HUES6 (cell line): ENCODE measurements around the gene IQCE.
A peak's percentile ranks its signal among the peaks of the same experiment; 100 is the strongest.

Experiments
- H3K27ac ChIP-seq: 2 replicates; pipeline ENCODE4 v1.7.0; 2013; ENCODE audit warnings: low read depth, mild to moderate bottlenecking, low read length, inconsistent platforms
- H3K27me3 ChIP-seq: 2 replicates; pipeline ENCODE4 v1.6.1; 2013; ENCODE audit warnings: low read length; ENCODE audit not compliant: control insufficient read depth, insufficient read depth
- H3K36me3 ChIP-seq: 2 replicates; pipeline ENCODE4 v1.6.1; 2013; ENCODE audit warnings: low read length; ENCODE audit not compliant: control insufficient read depth, insufficient read depth
- H3K4me1 ChIP-seq: 2 replicates; pipeline ENCODE4 v1.6.1; 2013; ENCODE audit warnings: low read length; ENCODE audit not compliant: control insufficient read depth, insufficient read depth
- H3K4me3 ChIP-seq: 2 replicates; pipeline ENCODE4 v1.5.1; 2013; ENCODE audit warnings: low read depth, low read length
- H3K9ac ChIP-seq: one replicate; pipeline ENCODE4 v1.6.1; 2013; ENCODE audit warnings: mild to moderate bottlenecking, low read length
- H3K9me3 ChIP-seq: 2 replicates; pipeline ENCODE4 v1.6.1; 2013; ENCODE audit warnings: low read depth, low read length; ENCODE audit not compliant: control insufficient read depth, insufficient read depth

Gene IQCE

GRCh38 chr7:2515424-2516193, 43.2 kb upstream of the IQCE start:
- Histone ChIP-seq H3K4me1 (peaks cover 43% of the 10 kb centered on the region), H3K9me3 (no peaks in the 10 kb centered on the region), H3K9ac (no peak overlapping the region), H3K36me3 (no peaks in the 10 kb centered on the region), H3K27ac (no peak overlapping the region), H3K4me3 (no peak overlapping the region), H3K27me3 (peaks cover 28% of the 10 kb centered on the region)

- Histone ChIP-seq H3K27me3 (peaks cover 33% of the 10 kb centered on the region), H3K4me1 (peaks cover 42% of the 10 kb centered on the region), H3K9ac (no peak overlapping the region), H3K4me3 (no peak overlapping the region), H3K27ac (no peak overlapping the region), H3K36me3 (no peaks in the 10 kb centered on the region), H3K9me3 (no peaks in the 10 kb centered on the region)
Observed at GRCh38 chr7:2516194-2516555, 42.6 kb upstream of the IQCE start.

- Histone ChIP-seq H3K27me3 (peaks cover 42% of the 10 kb centered on the region), H3K9me3 (no peaks in the 10 kb centered on the region), H3K27ac (no peak overlapping the region), H3K36me3 (no peaks in the 10 kb centered on the region), H3K4me1 (peaks cover 47% of the 10 kb centered on the region), H3K9ac (no peak overlapping the region), H3K4me3 (no peak overlapping the region)
Observed at GRCh38 chr7:2517026-2517425, 41.8 kb upstream of the IQCE start.

GRCh38 chr7:2517678-2518507, 40.9 kb upstream of the IQCE start:
- Histone ChIP-seq H3K36me3 (no peaks in the 10 kb centered on the region), H3K9ac (no peak overlapping the region), H3K4me1 (peaks cover 55% of the 10 kb centered on the region), H3K27me3 (peaks cover 49% of the 10 kb centered on the region), H3K4me3 (peak overlapping the region; percentile 78), H3K9me3 (no peaks in the 10 kb centered on the region), H3K27ac (no peak overlapping the region)

- no peaks in the 10 kb centered on the region for H3K36me3 ChIP-seq
- H3K4me3 ChIP-seq: peak overlapping the region; percentile 78
- peaks cover 56% of the 10 kb centered on the region for H3K27me3 ChIP-seq
- H3K27ac ChIP-seq: no peak overlapping the region
- H3K9ac ChIP-seq: peak overlapping the region; percentile 64
- H3K9me3 ChIP-seq: no peaks in the 10 kb centered on the region
- H3K4me1 ChIP-seq: peaks cover 63% of the 10 kb centered on the region
Observed at GRCh38 chr7:2518737-2519118, 40.1 kb upstream of the IQCE start.

- peaks cover 57% of the 10 kb centered on the region for H3K27me3 ChIP-seq
- H3K4me3 ChIP-seq: peak within 1 kb of the TSS; percentile 78
- H3K9ac ChIP-seq: peak within 1 kb of the TSS; percentile 64
- H3K36me3 ChIP-seq: no peaks in the 10 kb centered on the region
- H3K9me3 ChIP-seq: no peaks in the 10 kb centered on the region
- peaks cover 69% of the 10 kb centered on the region for H3K4me1 ChIP-seq
- H3K27ac ChIP-seq: no peak within 1 kb of the TSS
Observed at GRCh38 chr7:2519119-2519930, 39.5 kb upstream of the IQCE start, which contains the start of gene LFNG. Gene LFNG (plus strand): TSS chr7:2519774. CDS start chr7:2519862, 88 bp downstream.

- Histone ChIP-seq H3K4me1 (peaks cover 77% of the 10 kb centered on the region), H3K36me3 (no peaks in the 10 kb centered on the region), H3K27ac (no peak overlapping the region), H3K9me3 (no peaks in the 10 kb centered on the region), H3K4me3 (peak overlapping the region; percentile 61), H3K9ac (peak overlapping the region; percentile 53), H3K27me3 (peaks cover 57% of the 10 kb centered on the region)
Observed at GRCh38 chr7:2520131-2520760, 38.5 kb upstream of the IQCE start.

- Histone ChIP-seq H3K4me1 (peaks cover 80% of the 10 kb centered on the region), H3K27ac (no peak overlapping the region), H3K9me3 (no peaks in the 10 kb centered on the region), H3K27me3 (peaks cover 57% of the 10 kb centered on the region), H3K4me3 (peak overlapping the region; percentile 61), H3K9ac (peak overlapping the region; percentile 53), H3K36me3 (peaks cover 4% of the 10 kb centered on the region; the same call in 1 of the 2 replicates)
Observed at GRCh38 chr7:2520761-2521290, 38.0 kb upstream of the IQCE start.

- Histone ChIP-seq H3K27ac (no peak overlapping the region), H3K27me3 (peaks cover 57% of the 10 kb centered on the region), H3K4me3 (peak overlapping the region; percentile 40; the same call in 1 of the 2 replicates), H3K36me3 (peaks cover 5% of the 10 kb centered on the region), H3K4me1 (peaks cover 80% of the 10 kb centered on the region), H3K9ac (no peak overlapping the region), H3K9me3 (no peaks in the 10 kb centered on the region)
Observed at GRCh38 chr7:2521341-2521745, 37.4 kb upstream of the IQCE start.

GRCh38 chr7:2521952-2522591, 36.7 kb upstream of the IQCE start:
- no peak overlapping the region for H3K27ac ChIP-seq
- H3K27me3 ChIP-seq: peaks cover 56% of the 10 kb centered on the region
- no peaks in the 10 kb centered on the region for H3K9me3 ChIP-seq
- no peak overlapping the region for H3K9ac ChIP-seq
- peaks cover 12% of the 10 kb centered on the region for H3K36me3 ChIP-seq
- peaks cover 80% of the 10 kb centered on the region for H3K4me1 ChIP-seq
- H3K4me3 ChIP-seq: peak overlapping the region; percentile 40; the same call in 1 of the 2 replicates
